GM12891 (cell line): Measurements from ENCODE around the gene APOLD1.

Source experiments
- SPI1 ChIP-seq: IDR thresholded peaks from 2 replicates; pipeline ENCODE4 v1.6.1; 2011; ENCODE audit warnings: low read depth, low read length, control low read depth
- TAF1 ChIP-seq: IDR thresholded peaks from 2 replicates; pipeline ENCODE4 v1.6.1; 2011; ENCODE audit warnings: low read depth, low read length, control low read depth

DNA sequence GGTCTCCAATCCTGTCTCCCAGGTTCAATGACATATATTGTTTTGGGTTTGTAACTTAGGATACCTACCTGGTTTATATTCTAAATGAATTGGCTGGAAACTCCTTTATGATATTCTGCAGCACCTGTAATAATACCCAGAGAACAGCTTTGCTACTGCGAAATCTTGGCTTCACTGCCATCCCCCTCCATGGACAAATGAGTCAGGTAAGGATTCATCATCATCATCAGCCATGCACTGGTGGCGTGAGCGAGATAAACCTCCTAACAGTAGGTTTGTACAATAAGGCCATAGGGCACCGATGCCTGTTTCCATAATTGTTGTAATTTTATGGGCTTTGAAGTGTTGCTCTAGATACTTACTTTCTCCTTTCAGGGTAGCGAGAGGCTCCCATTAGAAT, 38.4 kb downstream of the APOLD1 start:
- TF ChIP-seq TAF1: no peak
- TF ChIP-seq SPI1: no peak
